ENCODE data around the gene MT1F. TPM values are rescaled to one million over a fixed set of nuclear protein-coding genes. Genes with fewer than 3 reads are reported as not detected.

The MT1F gene
- total and polyA plus RNA-seq, 9 of the 15 experiments (the other 6 are each of a cell fraction or from before 2014, with no cell fraction given): 0.18 to 0.68 (median 0.29) TPM; not detected in 5

DNA sequence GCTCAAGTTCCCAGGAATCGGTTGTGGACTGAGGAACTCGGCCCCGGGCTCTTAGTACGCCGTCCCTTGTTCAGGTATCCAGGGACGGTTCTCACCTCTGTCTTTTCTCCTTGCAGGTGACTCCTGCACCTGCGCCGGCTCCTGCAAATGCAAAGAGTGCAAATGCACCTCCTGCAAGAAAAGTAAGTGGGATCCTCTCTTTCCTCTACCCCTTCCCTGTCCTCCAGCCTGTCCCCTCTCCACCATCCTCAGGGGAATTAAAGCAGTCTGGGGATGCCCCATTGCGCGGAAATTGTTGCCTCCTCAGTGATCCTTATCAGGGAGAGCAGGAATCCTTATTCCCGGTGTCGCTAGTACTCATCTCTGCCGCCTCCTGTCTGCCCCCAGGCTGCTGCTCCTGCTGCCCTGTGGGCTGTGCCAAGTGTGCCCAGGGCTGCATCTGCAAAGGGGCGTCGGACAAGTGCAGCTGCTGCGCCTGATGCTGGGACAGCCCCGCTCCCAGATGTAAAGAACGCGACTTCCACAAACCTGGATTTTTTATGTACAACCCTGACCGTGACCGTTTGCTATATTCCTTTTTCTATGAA is 48.8 kb upstream of the MT1F start:
- DNase-seq (ENCODE audit: extremely low read depth in 1 of 4, low spot score in 3 of 4) (peak in 1 of 4 experiments; percentile 29), ATAC-seq (no peak), FAIRE-seq (no peak)
- Histone ChIP-seq H3K9ac (ENCODE audit: insufficient read depth in 1 of 2, low read depth in 2 of 2, low read length in 2 of 2) (peak overlapping the region; percentile 69 to 86; a peak in 3 of 4 replicates), H3K4me1 (replicated peaks in 1 of 2; ENCODE audit: control insufficient read depth in 2 of 2, insufficient read depth in 2 of 2, low read length in 2 of 2) (peaks cover 27 to 29% of the 10 kb centered on the region in 2 experiments), H3K36me3 (ENCODE audit: control insufficient read depth, insufficient read depth, low read length) (no peaks in the 10 kb centered on the region), H3K4me3 (peak overlapping the region; percentile 47), H3K9me1 (ENCODE audit: control insufficient read depth, insufficient read depth, low read length) (no peaks in the 10 kb centered on the region), H3K79me2 (ENCODE audit: control insufficient read depth, insufficient read depth, low read length) (no peaks in the 10 kb centered on the region), H3K9me3 (replicated peaks; ENCODE audit: control insufficient read depth, insufficient read depth, low read depth, low read length) (no peaks in the 10 kb centered on the region), H2AFZ (ENCODE audit: low read depth, low read length) (peak overlapping the region; percentile 97), H3K27me3 (ENCODE audit: control insufficient read depth in 2 of 2, insufficient read depth in 2 of 2, low read length in 2 of 2) (no peaks in the 10 kb centered on the region), H4K20me1 (replicated peaks; ENCODE audit: control insufficient read depth, insufficient read depth, low read length) (no peaks in the 10 kb centered on the region), H3K27ac (ENCODE audit: extremely low read depth, low read depth, low read length) (0 out of 3 replicates have a peak overlapping the region, but pooled peaks have one; percentile 45), H3K4me2 (ENCODE audit: insufficient read depth, low read length) (peak overlapping the region; percentile 78)
- WGBS (ENCODE audit: insufficient coverage, low coverage, missing lambda C conversion rate): 15% methylated on average over 21 of the region's 21 CpGs
- in situ Hi-C loops (cut with MboI): no loop called here
- POLR2A ChIA-PET: interaction anchor here (0.6 to 0.9 kb wide), 5 partner anchors 9 to 75 kb away, joined by 3 to 6 read pairs (median 3); no protein-coding TSS in a partner anchor
- intact Hi-C loops (cut with micrococcal nuclease): loop anchor here (1.0 kb wide), 1 partner anchor 93 kb away; no protein-coding TSS in a partner anchor
- BruUV-seq (replicated peaks): TSS peak; percentile 95
- TF ChIP-seq, protein P1, sequence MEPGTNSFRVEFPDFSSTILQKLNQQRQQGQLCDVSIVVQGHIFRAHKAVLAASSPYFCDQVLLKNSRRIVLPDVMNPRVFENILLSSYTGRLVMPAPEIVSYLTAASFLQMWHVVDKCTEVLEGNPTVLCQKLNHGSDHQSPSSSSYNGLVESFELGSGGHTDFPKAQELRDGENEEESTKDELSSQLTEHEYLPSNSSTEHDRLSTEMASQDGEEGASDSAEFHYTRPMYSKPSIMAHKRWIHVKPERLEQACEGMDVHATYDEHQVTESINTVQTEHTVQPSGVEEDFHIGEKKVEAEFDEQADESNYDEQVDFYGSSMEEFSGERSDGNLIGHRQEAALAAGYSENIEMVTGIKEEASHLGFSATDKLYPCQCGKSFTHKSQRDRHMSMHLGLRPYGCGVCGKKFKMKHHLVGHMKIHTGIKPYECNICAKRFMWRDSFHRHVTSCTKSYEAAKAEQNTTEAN (CRISPR knock-in tag; IDR thresholded peaks at IDR 0.05): 0 out of 2 replicates have a peak, but pooled peaks have one; percentile 38
- TF ChIP-seq, protein P2, sequence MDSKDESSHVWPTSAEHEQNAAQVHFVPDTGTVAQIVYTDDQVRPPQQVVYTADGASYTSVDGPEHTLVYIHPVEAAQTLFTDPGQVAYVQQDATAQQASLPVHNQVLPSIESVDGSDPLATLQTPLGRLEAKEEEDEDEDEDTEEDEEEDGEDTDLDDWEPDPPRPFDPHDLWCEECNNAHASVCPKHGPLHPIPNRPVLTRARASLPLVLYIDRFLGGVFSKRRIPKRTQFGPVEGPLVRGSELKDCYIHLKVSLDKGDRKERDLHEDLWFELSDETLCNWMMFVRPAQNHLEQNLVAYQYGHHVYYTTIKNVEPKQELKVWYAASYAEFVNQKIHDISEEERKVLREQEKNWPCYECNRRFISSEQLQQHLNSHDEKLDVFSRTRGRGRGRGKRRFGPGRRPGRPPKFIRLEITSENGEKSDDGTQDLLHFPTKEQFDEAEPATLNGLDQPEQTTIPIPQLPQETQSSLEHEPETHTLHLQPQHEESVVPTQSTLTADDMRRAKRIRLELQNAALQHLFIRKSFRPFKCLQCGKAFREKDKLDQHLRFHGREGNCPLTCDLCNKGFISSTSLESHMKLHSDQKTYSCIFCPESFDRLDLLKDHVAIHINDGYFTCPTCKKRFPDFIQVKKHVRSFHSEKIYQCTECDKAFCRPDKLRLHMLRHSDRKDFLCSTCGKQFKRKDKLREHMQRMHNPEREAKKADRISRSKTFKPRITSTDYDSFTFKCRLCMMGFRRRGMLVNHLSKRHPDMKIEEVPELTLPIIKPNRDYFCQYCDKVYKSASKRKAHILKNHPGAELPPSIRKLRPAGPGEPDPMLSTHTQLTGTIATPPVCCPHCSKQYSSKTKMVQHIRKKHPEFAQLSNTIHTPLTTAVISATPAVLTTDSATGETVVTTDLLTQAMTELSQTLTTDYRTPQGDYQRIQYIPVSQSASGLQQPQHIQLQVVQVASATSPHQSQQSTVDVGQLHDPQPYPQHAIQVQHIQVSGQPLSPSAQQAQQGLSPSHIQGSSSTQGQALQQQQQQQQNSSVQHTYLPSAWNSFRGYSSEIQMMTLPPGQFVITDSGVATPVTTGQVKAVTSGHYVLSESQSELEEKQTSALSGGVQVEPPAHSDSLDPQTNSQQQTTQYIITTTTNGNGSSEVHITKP (IDR thresholded peaks at IDR 0.05; ENCODE audit: partially characterized antibody): no peak
- TF ChIP-seq NFIC (IDR thresholded peaks at IDR 0.05) (no peak), SIN3B (IDR thresholded peaks at IDR 0.05; ENCODE audit: low read depth) (no peak), CHD1 (IDR thresholded peaks at IDR 0.05; ENCODE audit: low read length) (peak; percentile 57), TCFL5 (CRISPR knock-in tag; conservative IDR thresholded peaks at IDR 0.05) (no peak), SPI1 (IDR thresholded peaks at IDR 0.05; ENCODE audit: borderline replicate concordance, low read depth, low read length) (no peak), HOXB6 (CRISPR knock-in tag; IDR thresholded peaks at IDR 0.05; ENCODE audit: borderline replicate concordance) (no peak), KDM4B (IDR thresholded peaks at IDR 0.05; ENCODE audit: borderline replicate concordance in 2 of 2, low read depth in 1 of 2) (no peak), POLR2H (tag; IDR thresholded peaks at IDR 0.05; ENCODE audit: low read depth) (no peak), JUN (IDR thresholded peaks at IDR 0.05; ENCODE audit: borderline replicate concordance, low read depth, low read length) (no peak), JUN (CRISPR knock-in tag; IDR thresholded peaks at IDR 0.05; ENCODE audit: borderline replicate concordance) (0 out of 2 replicates have a peak, but pooled peaks have one; percentile 15)
- CTCF ChIA-PET (ENCODE audit: low intra/inter-chr PET ratio): no interaction called here
